GM12891 (cell line): ENCODE data around the gene RNF17.

ENCODE experiments used
- DNase-seq: peaks from one replicate; pipeline ENCODE4 v3.0.0; 2011; ENCODE audit warnings: low spot score; ENCODE audit not compliant: insufficient read length
- FAIRE-seq: peaks from 2 replicates; lab custom pipeline; 2011; peaks lifted over from hg19 to GRCh38; lab: Jason Lieb, UNC
- PAX5 ChIP-seq: IDR thresholded peaks from 2 replicates; pipeline ENCODE4 v1.6.1; 2011; ENCODE audit warnings: low read length, moderate library complexity, mild to moderate bottlenecking; ENCODE audit not compliant: insufficient read depth, severe bottlenecking
- POLR2A ChIP-seq: IDR thresholded peaks from 2 replicates; pipeline ENCODE4 v1.6.1; 2011; ENCODE audit warnings: low read depth, low read length, control low read depth
- POLR2AphosphoS5 ChIP-seq: IDR thresholded peaks from 2 replicates; pipeline ENCODE4 v1.6.1; 2011; ENCODE audit warnings: low read depth, low read length, control low read depth
- POU2F2 ChIP-seq: IDR thresholded peaks from 2 replicates; pipeline ENCODE4 v1.6.1; 2011; ENCODE audit warnings: low read depth, mild to moderate bottlenecking, control low read depth, low read length, moderate library complexity
- SPI1 ChIP-seq: IDR thresholded peaks from 2 replicates; pipeline ENCODE4 v1.6.1; 2011; ENCODE audit warnings: low read depth, low read length, control low read depth
- TAF1 ChIP-seq: IDR thresholded peaks from 2 replicates; pipeline ENCODE4 v1.6.1; 2011; ENCODE audit warnings: low read depth, low read length, control low read depth

RNF17 gene

DNA sequence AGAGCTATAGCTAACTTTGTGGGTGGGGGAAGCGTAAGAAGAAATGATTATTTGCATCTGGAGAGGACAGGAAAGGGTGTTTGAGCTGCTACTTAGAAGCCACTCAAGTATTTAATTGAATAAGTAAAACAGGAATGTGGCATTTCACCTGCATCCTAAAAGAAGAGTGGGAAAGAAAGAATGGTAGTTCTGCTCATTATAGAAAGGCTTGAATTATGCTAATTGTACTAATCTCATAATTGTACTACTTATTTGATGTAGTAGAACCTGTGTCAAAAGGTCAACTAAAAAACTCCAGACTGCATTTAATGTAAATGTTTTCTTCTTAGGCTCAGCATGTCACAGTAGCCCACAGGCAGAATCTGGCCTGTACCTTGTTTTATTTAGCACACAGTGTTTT is 113.6 kb downstream of the RNF17 start:
- no peak for DNase-seq
- no peak for TF ChIP-seq PAX5
- TF ChIP-seq TAF1: no peak
- no peak for TF ChIP-seq POU2F2
- TF ChIP-seq POLR2A: no peak
- no peak for TF ChIP-seq SPI1
- TF ChIP-seq POLR2AphosphoS5: no peak

DNA sequence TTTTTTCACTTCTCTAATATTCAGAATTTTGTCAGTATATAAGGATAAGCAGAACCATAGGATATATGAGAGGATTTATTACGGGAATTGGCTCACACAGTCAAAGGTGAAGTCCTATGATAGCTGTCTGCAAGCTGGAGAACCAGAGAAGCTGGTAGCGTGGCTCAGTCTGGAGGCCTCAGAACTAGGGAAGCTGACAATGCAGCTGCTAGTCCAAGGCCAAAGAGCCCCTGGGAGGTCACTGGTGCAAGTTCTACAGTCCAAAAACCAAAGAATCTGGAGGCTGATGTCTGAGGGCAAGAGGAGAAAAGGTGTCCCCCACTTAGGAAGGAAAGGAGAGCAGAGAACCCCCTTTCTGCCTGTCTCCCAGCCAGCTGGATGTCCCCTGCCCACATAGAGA is 114.4 kb downstream of the RNF17 start:
- no peak for FAIRE-seq
- no peak for TF ChIP-seq POU2F2
- no peak for TF ChIP-seq POLR2A
- no peak for DNase-seq

More for the DNA sequence above, 113.6 kb downstream of the RNF17 start:
- no peak for FAIRE-seq

DNA sequence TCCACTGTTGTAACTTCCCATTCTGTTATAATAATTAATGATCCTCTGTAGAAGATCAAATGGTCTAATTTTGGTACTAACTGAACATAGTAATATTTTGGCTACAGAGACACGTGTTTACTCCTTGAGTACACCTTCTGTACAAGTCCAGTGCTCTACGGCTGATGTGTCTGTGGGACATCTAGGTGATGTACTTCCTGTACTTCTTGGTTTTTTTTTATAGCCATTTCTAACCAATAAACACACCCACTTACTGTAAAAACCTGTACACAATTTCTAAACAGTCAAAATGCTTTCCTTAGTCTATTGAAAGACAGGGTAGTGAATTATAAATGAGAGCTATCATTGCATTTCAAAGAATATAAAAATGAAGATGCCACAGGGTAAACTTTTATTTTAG is 118.7 kb downstream of the RNF17 start:
- no peak for DNase-seq
- TF ChIP-seq POLR2A: no peak
- no peak for TF ChIP-seq SPI1
- TF ChIP-seq PAX5: no peak
- no peak for TF ChIP-seq POLR2AphosphoS5
- no peak for TF ChIP-seq POU2F2
- no peak for FAIRE-seq

DNA sequence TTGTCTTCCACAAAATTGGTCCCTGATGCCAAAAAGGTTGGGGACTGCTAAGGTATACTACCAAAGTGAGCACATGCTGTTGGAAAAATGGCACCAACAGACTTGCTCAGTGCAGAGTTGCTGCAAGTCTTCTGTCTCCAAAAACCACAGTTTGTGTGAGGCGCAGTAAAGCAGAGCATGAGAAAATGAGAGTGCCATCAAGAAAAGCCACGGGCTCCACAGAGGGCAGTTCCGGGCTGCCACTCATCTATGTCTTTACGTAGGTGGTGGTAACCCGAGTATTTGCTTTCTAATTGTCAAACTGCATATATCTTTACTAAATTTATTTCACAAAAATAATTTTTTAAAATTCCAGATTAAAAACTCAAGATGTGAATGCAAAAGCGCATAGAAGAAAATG is 123.8 kb downstream of the RNF17 start:
- no peak for DNase-seq
- TF ChIP-seq POLR2A (no peak), SPI1 (0 out of 2 replicates have a peak, but pooled peaks have one; percentile 2)
- peak; percentile 86 for FAIRE-seq

DNA sequence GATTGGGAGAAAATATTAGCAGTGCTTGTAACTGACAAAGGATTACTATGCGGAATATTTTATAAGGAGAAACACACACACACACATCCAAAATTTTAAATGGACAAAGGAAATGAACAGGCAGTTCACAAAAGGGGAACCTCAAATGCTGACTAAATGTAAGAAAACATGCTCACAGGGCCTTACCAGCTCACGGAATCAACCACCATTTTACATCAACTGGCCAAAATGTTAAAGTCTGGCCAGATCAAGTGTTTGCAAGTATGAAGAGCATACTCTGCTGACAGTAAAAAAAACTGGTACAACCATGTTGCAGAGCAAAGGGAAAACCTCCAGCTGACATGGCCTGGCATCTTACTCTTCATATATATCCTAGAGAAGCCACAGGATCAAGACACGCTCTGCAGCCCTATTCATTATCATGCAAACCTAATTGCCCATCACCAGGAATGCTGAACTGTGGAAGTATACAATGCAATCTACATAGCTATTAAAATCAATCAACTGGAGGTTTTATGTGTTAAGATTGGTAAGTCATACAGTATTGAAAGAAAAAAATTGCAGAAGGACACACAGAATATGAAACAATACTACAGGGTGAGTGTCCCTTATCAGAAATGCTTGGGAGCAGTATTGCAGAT is 124.4 kb downstream of the RNF17 start:
- TF ChIP-seq POLR2AphosphoS5 (no peak), SPI1 (peak; percentile 64; the same call in 1 of the 2 replicates)
- FAIRE-seq: peak; percentile 84
- DNase-seq: no peak

DNA sequence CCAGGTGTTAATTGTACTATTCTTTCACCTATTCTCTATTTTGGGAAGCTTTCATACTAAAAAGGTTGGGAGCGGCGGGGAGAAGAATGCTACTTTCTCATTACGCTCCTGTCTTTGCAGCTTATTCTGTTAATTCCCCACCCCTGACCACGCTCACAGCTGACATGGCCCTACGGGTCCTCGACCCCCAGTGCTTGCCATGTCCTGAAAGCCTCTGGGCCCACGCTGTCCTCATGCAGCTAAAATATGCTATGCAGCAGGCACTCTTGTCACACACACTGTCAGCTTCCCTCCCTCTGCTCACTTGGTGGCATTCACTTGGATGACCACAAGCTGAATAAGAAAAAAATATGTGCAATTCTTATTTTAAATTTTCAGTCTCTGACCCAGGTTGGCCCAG is 126.3 kb downstream of the RNF17 start:
- TF ChIP-seq PAX5 (no peak), POLR2A (no peak), SPI1 (no peak), POU2F2 (no peak), POLR2AphosphoS5 (no peak), TAF1 (no peak)
- FAIRE-seq (peak; percentile 9), DNase-seq (no peak)

DNA sequence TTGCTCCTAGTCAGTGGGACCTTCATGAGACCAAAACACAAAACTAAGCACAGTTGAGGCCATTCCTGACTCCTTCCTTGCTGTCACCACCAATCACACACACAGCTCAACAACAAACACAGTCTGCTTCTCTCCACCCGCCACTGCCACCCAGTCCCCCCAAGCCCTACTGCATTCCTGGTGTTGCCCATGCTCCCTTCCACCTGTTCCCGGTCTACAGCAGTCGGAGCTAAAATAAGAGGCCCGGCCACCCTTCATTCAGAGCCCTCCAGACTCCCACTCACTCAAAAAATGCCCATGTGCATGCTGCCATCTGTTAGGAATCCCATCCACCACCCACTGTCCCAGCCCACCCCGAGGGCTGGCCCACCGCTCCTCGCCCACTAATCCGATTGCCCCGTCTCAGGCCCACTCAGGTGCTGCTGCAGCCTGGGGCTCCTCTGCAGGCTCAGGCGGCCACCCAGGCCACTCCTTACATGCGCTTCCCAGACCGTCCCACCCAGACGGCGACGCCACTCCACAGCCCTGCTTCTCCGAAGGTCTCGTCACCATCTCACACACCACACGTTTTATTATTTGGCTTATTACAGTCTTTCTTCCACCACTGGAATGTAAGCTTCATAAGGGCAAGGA is 127.6 kb downstream of the RNF17 start:
- DNase-seq (no peak), FAIRE-seq (no peak)
- TF ChIP-seq PAX5: no peak
- TF ChIP-seq POLR2AphosphoS5: no peak
- TF ChIP-seq POU2F2: no peak
- TF ChIP-seq SPI1: no peak
- TF ChIP-seq POLR2A: no peak
- no peak for TF ChIP-seq TAF1

DNA sequence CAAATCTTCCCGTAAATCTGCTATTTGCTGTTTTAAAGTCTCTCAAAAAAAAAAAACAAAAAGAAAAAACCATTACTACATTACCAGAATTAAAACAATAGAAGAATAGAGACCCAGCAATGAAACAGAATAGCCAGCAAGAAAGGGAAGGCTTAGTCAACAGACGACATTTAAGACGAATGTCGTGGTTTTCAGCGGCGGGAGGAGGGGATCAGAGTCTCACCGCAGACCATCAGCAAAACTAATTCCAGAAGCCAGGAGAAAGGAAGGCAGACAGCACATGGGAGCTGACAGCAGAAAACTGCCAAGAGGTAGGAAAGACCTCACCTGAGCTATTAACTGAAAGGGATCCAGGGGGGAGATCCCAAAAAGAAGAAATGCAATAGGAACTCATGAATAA is 128.9 kb downstream of the RNF17 start:
- no peak for DNase-seq
- no peak for FAIRE-seq

DNA sequence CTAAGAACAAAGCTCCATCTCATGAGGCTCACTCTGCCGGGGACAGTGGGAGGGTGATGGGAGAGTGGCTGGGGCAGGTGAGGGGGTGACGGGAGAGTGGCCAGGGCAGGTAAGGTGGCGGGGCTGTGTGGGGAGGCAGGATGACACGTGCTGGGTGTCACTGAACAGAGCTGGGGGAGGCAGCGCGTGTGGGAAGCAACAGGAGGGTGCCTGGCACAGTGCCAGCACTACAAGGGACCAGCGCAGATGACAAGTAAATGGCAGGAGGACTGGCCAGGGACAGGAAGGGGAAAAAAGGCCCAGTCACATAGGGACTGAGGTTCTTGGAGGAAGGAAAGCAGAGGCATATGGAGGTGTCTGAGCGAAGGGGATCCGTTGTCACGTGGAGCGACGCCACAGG is 129.9 kb downstream of the RNF17 start:
- DNase-seq: no peak
- TF ChIP-seq POU2F2 (no peak), POLR2A (no peak), TAF1 (no peak), PAX5 (no peak), SPI1 (no peak), POLR2AphosphoS5 (no peak)
- no peak for FAIRE-seq

More for the DNA sequence above, 128.9 kb downstream of the RNF17 start:
- TF ChIP-seq POU2F2: no peak
- no peak for TF ChIP-seq SPI1
- no peak for TF ChIP-seq PAX5
- TF ChIP-seq POLR2AphosphoS5: no peak
- TF ChIP-seq POLR2A: no peak
- TF ChIP-seq TAF1: no peak

DNA sequence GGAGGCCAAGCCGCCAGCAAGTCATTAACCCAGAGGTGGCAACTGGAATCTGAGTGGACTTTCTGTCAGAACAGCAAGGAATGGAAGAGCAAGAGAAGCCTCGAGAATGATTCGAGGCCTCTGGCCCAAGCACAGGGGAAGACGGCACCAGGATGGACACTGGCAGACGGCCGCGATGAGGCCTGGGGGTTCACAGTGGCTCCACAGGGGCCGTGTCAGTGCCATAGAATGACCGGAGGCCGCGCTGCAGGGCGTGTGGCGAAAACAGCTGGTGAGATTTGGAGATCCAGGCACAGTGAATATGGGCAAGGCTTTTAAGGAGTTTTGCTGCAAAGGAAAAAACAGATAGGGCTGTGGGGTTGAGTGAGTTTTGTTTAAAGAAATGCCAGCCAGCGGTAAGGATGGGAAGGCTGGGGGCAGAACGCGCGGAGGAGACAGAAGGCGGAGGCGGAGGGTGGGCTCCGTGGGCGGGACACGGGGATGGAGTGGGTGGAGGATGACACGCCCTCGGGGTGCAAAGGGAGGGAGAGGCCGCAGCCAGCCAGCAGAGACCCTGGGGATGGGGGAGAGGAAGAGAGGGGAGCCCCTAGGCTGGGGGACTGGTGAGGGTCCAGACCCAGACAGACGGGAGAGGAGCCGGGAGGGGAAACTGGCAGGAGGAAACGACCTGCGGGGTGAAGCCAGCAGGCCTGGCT is 130.5 kb downstream of the RNF17 start:
- FAIRE-seq (no peak), DNase-seq (no peak)
- no peak for TF ChIP-seq TAF1

DNA sequence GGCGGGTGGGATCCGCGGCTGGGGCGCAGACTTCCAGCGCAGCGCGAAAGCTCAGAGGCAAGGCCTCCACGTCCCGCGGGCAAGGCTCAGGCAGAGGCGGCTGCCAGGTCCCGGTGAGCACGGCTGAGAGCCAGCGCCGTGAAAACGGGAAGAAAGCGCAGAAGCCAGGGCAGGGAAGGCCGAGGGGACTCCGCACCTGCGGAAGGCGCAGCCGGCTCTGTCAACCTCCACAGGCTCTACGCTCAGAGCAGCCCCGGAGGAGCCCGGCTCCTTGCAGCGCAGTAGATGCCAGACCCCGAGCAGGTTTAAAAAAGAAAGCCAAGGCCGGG is 131.0 kb downstream of the RNF17 start:
- FAIRE-seq (no peak), DNase-seq (no peak)
- no peak for TF ChIP-seq SPI1
- TF ChIP-seq POLR2AphosphoS5: no peak
- TF ChIP-seq POLR2A: no peak
- no peak for TF ChIP-seq POU2F2
- no peak for TF ChIP-seq TAF1
- no peak for TF ChIP-seq PAX5
